Gastroesophageal sphincter (tissue), 3 donors: ENCODE results near the gene CRACR2A.

Experiments used
- POLR2A ChIP-seq, 2 donors: fragments of 450-650 bp; IDR thresholded peaks; one replicate each; pipeline ENCODE4 v1.6.1; 2017; ENCODE audit warnings: antibody characterized with exemption in 2 of 2, mild to moderate bottlenecking in 2 of 2, moderate library complexity in 1 of 2
- POLR2AphosphoS5 ChIP-seq: sonication (generic); formaldehyde crosslinking; IDR thresholded peaks from one replicate; pipeline ENCODE4 v1.6.1; 2017; ENCODE audit warnings: antibody characterized with exemption
- TF ChIP-seq, protein P1 (sequence below), 4 experiments: fragments of 200-600 bp in 2 of 4; fragments of 450-650 bp in 2 of 4; sonication (generic) in 1 of 4; IDR thresholded peaks; one replicate each; pipeline ENCODE4 v1.5.1; 2017 to 2019; ENCODE audit warnings: antibody characterized with exemption in 4 of 4, mild to moderate bottlenecking in 2 of 4, moderate library complexity in 2 of 4

DNA sequence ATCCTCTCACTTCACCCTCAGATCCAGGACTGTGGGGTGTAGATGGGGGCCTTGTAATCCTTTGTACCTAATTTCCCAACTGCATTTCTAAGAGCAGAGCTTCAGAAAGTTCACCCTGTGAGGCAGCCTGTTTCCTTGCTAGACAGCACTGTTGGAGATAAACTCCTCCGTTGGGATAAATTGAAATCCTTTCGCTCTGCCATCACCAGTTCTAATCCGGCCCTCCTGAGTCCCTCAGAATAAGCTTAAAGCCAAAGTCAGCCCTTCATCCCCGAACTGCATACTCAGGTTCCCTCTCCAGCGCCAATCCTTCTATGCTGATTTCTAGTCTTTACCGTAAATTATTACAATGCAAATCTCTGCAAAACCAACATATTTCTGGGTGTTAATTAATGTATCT is 147.2 kb downstream of the CRACR2A start:
- TF ChIP-seq POLR2AphosphoS5 (no peak), POLR2A (IDR thresholded peaks at IDR 0.05) (no peak)
- TF ChIP-seq, protein P1, sequence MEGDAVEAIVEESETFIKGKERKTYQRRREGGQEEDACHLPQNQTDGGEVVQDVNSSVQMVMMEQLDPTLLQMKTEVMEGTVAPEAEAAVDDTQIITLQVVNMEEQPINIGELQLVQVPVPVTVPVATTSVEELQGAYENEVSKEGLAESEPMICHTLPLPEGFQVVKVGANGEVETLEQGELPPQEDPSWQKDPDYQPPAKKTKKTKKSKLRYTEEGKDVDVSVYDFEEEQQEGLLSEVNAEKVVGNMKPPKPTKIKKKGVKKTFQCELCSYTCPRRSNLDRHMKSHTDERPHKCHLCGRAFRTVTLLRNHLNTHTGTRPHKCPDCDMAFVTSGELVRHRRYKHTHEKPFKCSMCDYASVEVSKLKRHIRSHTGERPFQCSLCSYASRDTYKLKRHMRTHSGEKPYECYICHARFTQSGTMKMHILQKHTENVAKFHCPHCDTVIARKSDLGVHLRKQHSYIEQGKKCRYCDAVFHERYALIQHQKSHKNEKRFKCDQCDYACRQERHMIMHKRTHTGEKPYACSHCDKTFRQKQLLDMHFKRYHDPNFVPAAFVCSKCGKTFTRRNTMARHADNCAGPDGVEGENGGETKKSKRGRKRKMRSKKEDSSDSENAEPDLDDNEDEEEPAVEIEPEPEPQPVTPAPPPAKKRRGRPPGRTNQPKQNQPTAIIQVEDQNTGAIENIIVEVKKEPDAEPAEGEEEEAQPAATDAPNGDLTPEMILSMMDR (IDR thresholded peaks at IDR 0.05), result no peak
